ENCODE measurements around the gene ELAVL2. TPM values are rescaled to one million over a fixed set of nuclear protein-coding genes. Genes with fewer than 3 reads are reported as not detected.

ELAVL2 gene
- total RNA-seq, 4 donors from 2014 or later = under 0.01 to 1.4 (median 0.84) TPM

GRCh38 chr9:23849379-23850035 lies 23.5 kb upstream of the ELAVL2 start:
- H3K27ac ChIP-seq (replicated peaks in 1 of 4) = no peak overlapping the region
- H3K36me3 ChIP-seq = no peaks in the 10 kb centered on the region
- 13% methylated on average over 11 of the region's 11 CpGs for whole genome bisulfite sequencing
- TF ChIP-seq EP300 (IDR thresholded peaks at IDR 0.05) (no peak), POLR2A (IDR thresholded peaks at IDR 0.05; ENCODE audit: low read depth) (no peak), POLR2AphosphoS5 (IDR thresholded peaks at IDR 0.05) (no peak), CTCF (IDR thresholded peaks at IDR 0.05) (no peak)
- H3K27me3 ChIP-seq = peaks cover 0 to 38% (median 4%) of the 10 kb centered on the region in 4 donors
- H3K4me1 ChIP-seq = peaks cover 9 to 26% (median 25%) of the 10 kb centered on the region in 4 donors
- no peak for DNase-seq (ENCODE audit: extremely low spot score)
- no peaks in the 10 kb centered on the region for H3K9me3 ChIP-seq
- intact Hi-C loops (cut with DNase I) = no loop called here
- H3K4me3 ChIP-seq = peak overlapping the region; percentile 50 to 63 (median 54)

GRCh38 chr9:23842565-23843129 lies 16.6 kb upstream of the ELAVL2 start:
- Histone ChIP-seq H3K4me3 (no peak overlapping the region), H3K36me3 (no peaks in the 10 kb centered on the region), H3K4me1 (no peaks in the 10 kb centered on the region), H3K9me3 (no peaks in the 10 kb centered on the region), H3K27ac (replicated peaks in 1 of 4) (no peak overlapping the region), H3K27me3 (peaks cover 0 to 7% (median 0%) of the 10 kb centered on the region in 4 donors)
- intact Hi-C loops (cut with DNase I) = no loop called here
- no peak for TF ChIP-seq EP300 (IDR thresholded peaks at IDR 0.05)
- no peak for DNase-seq (ENCODE audit: extremely low spot score)
- WGBS = 95% methylated on average over 1 of the region's 1 CpG

- Histone ChIP-seq H3K4me1 (no peaks in the 10 kb centered on the region), H3K4me3 (no peak overlapping the region), H3K36me3 (no peaks in the 10 kb centered on the region), H3K27ac (replicated peaks in 1 of 4) (no peak overlapping the region), H3K27me3 (peaks cover 0 to 5% (median 0%) of the 10 kb centered on the region in 4 donors), H3K9me3 (no peaks in the 10 kb centered on the region)
- 70% methylated on average over 2 of the region's 2 CpGs for WGBS
- no peak for DNase-seq (ENCODE audit: extremely low spot score)
- intact Hi-C loops (cut with DNase I) = no loop called here
- no peak for TF ChIP-seq POLR2A (IDR thresholded peaks at IDR 0.05; ENCODE audit: low read depth)
- no peak for TF ChIP-seq EP300 (IDR thresholded peaks at IDR 0.05)
- TF ChIP-seq POLR2AphosphoS5 (IDR thresholded peaks at IDR 0.05) = no peak
- TF ChIP-seq CTCF (IDR thresholded peaks at IDR 0.05) = no peak
Measured at GRCh38 chr9:23841304-23841703, 15.3 kb upstream of the ELAVL2 start.

- intact Hi-C loops (cut with DNase I) = no loop called here
- H3K9me3 ChIP-seq = no peaks in the 10 kb centered on the region
- H3K4me3 ChIP-seq = no peak overlapping the region
- TF ChIP-seq EP300 (IDR thresholded peaks at IDR 0.05) (no peak), CTCF (IDR thresholded peaks at IDR 0.05) (no peak), POLR2AphosphoS5 (IDR thresholded peaks at IDR 0.05) (no peak)
- peaks cover 0 to 11% (median under 1%) of the 10 kb centered on the region in 4 donors for H3K27me3 ChIP-seq
- H3K27ac ChIP-seq (replicated peaks in 1 of 4) = no peak overlapping the region
- no peaks in the 10 kb centered on the region for H3K4me1 ChIP-seq
- DNase-seq (ENCODE audit: extremely low spot score) = no peak
- no peaks in the 10 kb centered on the region for H3K36me3 ChIP-seq
- WGBS = 61% methylated on average over 5 of the region's 5 CpGs
Measured at GRCh38 chr9:23837038-23837437, 11.0 kb upstream of the ELAVL2 start.

- no peak for DNase-seq (ENCODE audit: extremely low spot score)
- Histone ChIP-seq H3K9me3 (no peaks in the 10 kb centered on the region), H3K27me3 (peaks cover 0 to 65% (median 34%) of the 10 kb centered on the region in 4 donors), H3K36me3 (no peaks in the 10 kb centered on the region), H3K4me1 (peaks cover 0 to 12% (median 8%) of the 10 kb centered on the region in 4 donors), H3K27ac (replicated peaks in 1 of 4) (no peak overlapping the region), H3K4me3 (no peak overlapping the region)
- no peak for TF ChIP-seq POLR2AphosphoS5 (IDR thresholded peaks at IDR 0.05)
- TF ChIP-seq CTCF (IDR thresholded peaks at IDR 0.05) = no peak
- TF ChIP-seq POLR2A (IDR thresholded peaks at IDR 0.05; ENCODE audit: low read depth) = no peak
- no peak for TF ChIP-seq EP300 (IDR thresholded peaks at IDR 0.05)
- WGBS = 4% methylated on average over 28 of the region's 28 CpGs
- intact Hi-C loops (cut with DNase I) = no loop called here
Measured at GRCh38 chr9:23830929-23831730, 5.1 kb upstream of the ELAVL2 start.
